Activated T-helper 2 cell treated with anti-CD3 and anti-CD28 coated beads, Interferon-gamma antibody, Interleukin-2, Interleukin-4, amounts not matched to agents 10 μg/mL and 5 μg/mL and 100 μg/mL, durations not matched to agents 14 hours and 24 hours and 36 hours (primary cell): ENCODE measurements around the gene ZFP92. TPM values are rescaled to one million over a fixed set of nuclear protein-coding genes. Genes with fewer than 3 reads are reported as not detected.

Experiments
- DNase-seq: peaks from one replicate; pipeline ENCODE4 v3.0.0; 2021; ENCODE audit warnings: low spot score
- H3K27ac Mint-ChIP-seq: one replicate; pipeline ENCODE4 v1.8.0; 2021; ENCODE audit warnings: mixed read lengths
- H3K27me3 Mint-ChIP-seq: one replicate; pipeline ENCODE4 v1.8.0; 2021; ENCODE audit warnings: low read depth, mixed read lengths
- H3K36me3 Mint-ChIP-seq: one replicate; pipeline ENCODE4 v1.8.0; 2021; ENCODE audit warnings: low read depth, mixed read lengths
- H3K4me1 Mint-ChIP-seq: one replicate; pipeline ENCODE4 v1.8.0; 2021; ENCODE audit warnings: low read depth, mixed read lengths
- H3K4me3 Mint-ChIP-seq: one replicate; pipeline ENCODE4 v1.8.0; 2021; ENCODE audit warnings: low read depth, mild to moderate bottlenecking, moderate library complexity, mixed read lengths
- H3K9me3 Mint-ChIP-seq: one replicate; pipeline ENCODE4 v1.8.0; 2021; ENCODE audit warnings: mixed read lengths
- intact Hi-C: fragments of 100-400 bp; cut with micrococcal nuclease; formaldehyde crosslinking; loops from one replicate; pipeline ENCODE4 v1.15.1; 2023
- total RNA-seq: library from RNA; stranded (reverse); gene quantifications from 2 replicates; pipeline ENCODE4 v1.2.3, GENCODE V29; 2022

The ZFP92 gene
- total RNA-seq, 1 donor from 2014 or later: 2.1 TPM

DNA sequence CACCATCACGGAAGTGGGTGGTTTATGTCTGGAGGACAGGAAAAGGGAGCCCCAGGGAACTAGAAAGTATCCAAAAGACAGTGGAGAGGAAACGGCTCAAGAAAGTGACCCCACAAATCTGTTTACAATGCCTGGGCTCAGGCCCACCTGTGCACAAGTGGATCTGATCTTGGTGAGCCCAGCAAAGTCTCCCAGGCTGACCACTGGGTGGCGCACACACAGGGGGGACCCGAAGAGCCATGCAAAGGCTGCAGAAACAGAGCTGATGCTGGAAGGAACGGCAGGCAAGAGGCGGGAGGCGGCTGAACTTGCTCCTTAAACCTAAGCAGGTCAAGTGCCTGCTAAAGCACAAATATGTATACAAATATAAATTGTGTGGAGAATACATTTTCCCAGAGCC is 49.6 kb downstream of the ZFP92 start:
- Mint-ChIP-seq H3K4me3 (no peak overlapping the region), H3K27ac (no peak overlapping the region), H3K9me3 (no peaks in the 10 kb centered on the region), H3K27me3 (no peaks in the 10 kb centered on the region), H3K36me3 (peaks cover 24% of the 10 kb centered on the region), H3K4me1 (no peaks in the 10 kb centered on the region)
- DNase-seq: peak; percentile 17
- intact Hi-C loops: no loop called here

Other genes with a start within 250 kb of the ZFP92 start
- gene MAGEA1, start 232.2 kb upstream of the ZFP92 start, total RNA-seq: not detected in 2 replicates
- not detected in 2 replicates for gene PNMA6F, start 89.7 kb upstream of the ZFP92 start, total RNA-seq
- 17.1 and 17.2 TPM in 2 replicates for gene ZNF275, start 77.3 kb upstream of the ZFP92 start, total RNA-seq
- gene PNMA6E, start 10.1 kb upstream of the ZFP92 start, total RNA-seq: not detected in 2 replicates
- 0.94 and 1.1 TPM in 2 replicates for gene TREX2, start 34.6 kb downstream of the ZFP92 start, total RNA-seq
- gene HAUS7, start 59.1 kb downstream of the ZFP92 start, total RNA-seq: 58.2 and 62.0 TPM in 2 replicates
- gene BGN, start 83.5 kb downstream of the ZFP92 start, total RNA-seq: not detected in 2 replicates
- not detected in 2 replicates for gene ATP2B3, start 106.2 kb downstream of the ZFP92 start, total RNA-seq
- gene CCNQ, start 187.7 kb downstream of the ZFP92 start, total RNA-seq: 23.6 and 25.3 TPM in 2 replicates
- 0.11 and 0.16 TPM in 2 replicates for gene DUSP9, start 235.7 kb downstream of the ZFP92 start, total RNA-seq